Aorta (tissue), 5 donors: ENCODE measurements around the gene C10orf67. TPM values are rescaled to one million over a fixed set of nuclear protein-coding genes. Genes with fewer than 3 reads are reported as not detected.

Experiments used
- ATAC-seq: fragments of 200-7000 bp; cut with Tn5 transposase; one replicate; pipeline ENCODE4 v1.9.1; 2022; ENCODE audit warnings: moderate library complexity; ENCODE audit not compliant: low FRiP score
- DNase-seq, 2 donors: peaks; one replicate each; pipeline ENCODE4 v3.0.0-alpha.2; 2020
- H3K27ac ChIP-seq, 2 donors: one replicate each; pipeline ENCODE4 v1.5.1; 2013; ENCODE audit warnings: low read length in 2 of 2, mild to moderate bottlenecking in 2 of 2, moderate library complexity in 2 of 2, control low read depth in 1 of 2, inconsistent platforms in 1 of 2, low read depth in 1 of 2
- H3K27me3 ChIP-seq, 2 donors: one replicate each; pipeline ENCODE4 v1.6.1; 2013; ENCODE audit warnings: control low read depth in 1 of 2, low read length in 1 of 2, mild to moderate bottlenecking in 1 of 2, moderate library complexity in 1 of 2; ENCODE audit not compliant: insufficient read depth in 2 of 2, control insufficient read depth in 1 of 2
- H3K36me3 ChIP-seq, 2 donors: one replicate each; pipeline ENCODE4 v1.6.1; 2013; ENCODE audit warnings: control low read depth in 1 of 2, low read length in 1 of 2, mild to moderate bottlenecking in 1 of 2; ENCODE audit not compliant: insufficient read depth in 2 of 2, control insufficient read depth in 1 of 2
- H3K4me1 ChIP-seq, 2 donors: one replicate each; pipeline ENCODE4 v1.6.1; 2013; ENCODE audit warnings: low read length in 2 of 2, control low read depth in 1 of 2, mild to moderate bottlenecking in 1 of 2, moderate library complexity in 1 of 2; ENCODE audit not compliant: insufficient read depth in 2 of 2, control insufficient read depth in 1 of 2
- H3K4me3 ChIP-seq, 2 donors: one replicate each; pipeline ENCODE4 v1.5.1; 2013; ENCODE audit warnings: low read length in 2 of 2, control low read depth in 1 of 2, mild to moderate bottlenecking in 1 of 2
- H3K9me3 ChIP-seq: one replicate; pipeline ENCODE4 v1.6.1; 2013; ENCODE audit warnings: mild to moderate bottlenecking, low read length; ENCODE audit not compliant: control insufficient read depth
- WGBS, 2 donors: extraction: QIAGEN DNeasy Blood & Tissue Kit; methylation state at CpG; one replicate each; pipeline ENCODE4 v1.1.7; 2013; 5-methylcytosine and 5-hydroxymethylcytosine counted together
- intact Hi-C, 2 donors: fragments of 100-400 bp; cut with DNase I; formaldehyde crosslinking; loops; one replicate each; pipeline versions ENCODE4 v1.14.2 to v1.15.0; 2022
- polyA plus RNA-seq, 2 donors: library from polyadenylated mRNA; stranded (reverse); fragments of 200-250 nt; gene quantifications; one replicate each; pipeline ENCODE4 v1.2.3, GENCODE V29; 2013
- total RNA-seq, 2 donors: library from RNA; stranded (reverse); fragmentation: NEBNext Ultra II Directional; extraction: Animal tissue kit (Norgen Biotek cat#: 25700); gene quantifications; one replicate each; pipeline ENCODE4 v1.2.1, GENCODE V29; 2021
- donor health status: healthy with polysubstance abuse.
- donor health status: Bipolar disorder and iron deficiency.
- donor health status: DM: no; HTN: no; CAD: no.
- donor health status: DM: no; HTN: no; CAD: no.
- donor health status: DM: yes; HTN: yes; CAD: no.

C10orf67 gene
- total and polyA plus RNA-seq, 4 donors = not detected

DNA sequence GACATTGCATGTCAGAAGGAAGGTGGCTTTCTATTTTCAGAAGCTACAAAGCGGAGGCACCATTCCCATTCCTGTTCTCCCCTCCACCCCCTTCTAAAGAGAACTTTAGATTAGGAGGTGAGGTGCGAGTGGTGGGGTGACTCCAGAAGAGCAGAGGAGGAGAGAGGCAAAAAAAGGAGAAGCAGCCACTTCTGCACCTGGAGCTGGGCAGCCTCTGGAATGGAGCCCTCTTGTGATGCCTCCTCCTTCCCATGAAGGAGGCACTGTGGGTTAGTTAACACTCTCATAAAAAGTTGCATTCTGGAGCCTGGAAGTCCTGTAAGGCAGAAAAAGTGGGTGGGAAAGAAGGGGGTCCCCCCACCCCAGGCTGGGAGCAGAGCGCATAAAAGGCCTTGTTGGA lies 147.7 kb downstream of the C10orf67 start:
- no peak overlapping the region for H3K27ac ChIP-seq
- no peak overlapping the region for H3K4me3 ChIP-seq
- ATAC-seq = no peak
- H3K4me1 ChIP-seq = no peaks in the 10 kb centered on the region
- DNase-seq = no peak
- H3K9me3 ChIP-seq = no peaks in the 10 kb centered on the region
- 5 to 8% methylated on average over 3 of the region's 3 CpGs for WGBS, 2 donors
- intact Hi-C loops = no loop called here
- no peaks in the 10 kb centered on the region for H3K36me3 ChIP-seq
- no peaks in the 10 kb centered on the region for H3K27me3 ChIP-seq

DNA sequence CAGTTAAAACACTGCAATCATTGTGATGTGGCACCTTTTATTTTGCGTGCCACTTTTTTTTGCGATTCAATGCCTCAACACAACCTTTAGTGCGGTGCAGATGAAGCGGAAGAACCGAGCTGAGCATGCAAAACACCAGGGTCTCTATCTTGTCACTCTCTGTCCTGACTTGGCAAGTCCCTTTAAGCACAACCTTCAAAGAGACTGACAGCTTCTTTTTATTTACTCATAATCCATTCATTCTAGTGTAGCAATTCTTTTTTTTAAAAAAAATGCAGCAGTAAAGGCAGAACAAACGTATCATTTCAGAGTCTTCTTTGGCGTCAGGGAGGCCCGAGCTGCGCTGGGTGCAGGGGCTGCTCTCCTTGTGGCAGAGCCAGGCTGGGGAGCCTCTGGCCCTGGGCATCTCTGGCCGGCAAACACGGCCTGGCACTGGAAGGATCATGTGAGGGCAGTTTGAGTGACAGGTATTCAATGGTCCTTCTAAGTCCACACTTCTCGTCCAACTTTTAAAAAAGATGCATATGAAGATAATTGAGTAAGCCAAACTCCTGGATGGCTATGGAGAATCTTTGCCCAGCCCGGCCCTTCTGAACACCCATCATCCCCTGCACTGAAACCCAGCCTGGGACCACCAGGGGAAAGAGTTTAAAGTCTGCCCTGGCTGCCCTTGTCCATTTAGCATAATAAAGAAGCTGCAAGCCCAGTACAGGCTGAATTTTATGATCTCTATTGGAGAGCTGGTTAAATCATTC lies 148.6 kb downstream of the C10orf67 start:
- no peak for DNase-seq
- Histone ChIP-seq H3K36me3 (no peaks in the 10 kb centered on the region), H3K4me1 (no peaks in the 10 kb centered on the region), H3K27ac (no peak overlapping the region), H3K9me3 (no peaks in the 10 kb centered on the region), H3K4me3 (no peak overlapping the region), H3K27me3 (no peaks in the 10 kb centered on the region)
- no peak for ATAC-seq
- intact Hi-C loops = no loop called here
- 4 to 9% methylated on average over 13 of the region's 13 CpGs for WGBS, 2 donors

DNA sequence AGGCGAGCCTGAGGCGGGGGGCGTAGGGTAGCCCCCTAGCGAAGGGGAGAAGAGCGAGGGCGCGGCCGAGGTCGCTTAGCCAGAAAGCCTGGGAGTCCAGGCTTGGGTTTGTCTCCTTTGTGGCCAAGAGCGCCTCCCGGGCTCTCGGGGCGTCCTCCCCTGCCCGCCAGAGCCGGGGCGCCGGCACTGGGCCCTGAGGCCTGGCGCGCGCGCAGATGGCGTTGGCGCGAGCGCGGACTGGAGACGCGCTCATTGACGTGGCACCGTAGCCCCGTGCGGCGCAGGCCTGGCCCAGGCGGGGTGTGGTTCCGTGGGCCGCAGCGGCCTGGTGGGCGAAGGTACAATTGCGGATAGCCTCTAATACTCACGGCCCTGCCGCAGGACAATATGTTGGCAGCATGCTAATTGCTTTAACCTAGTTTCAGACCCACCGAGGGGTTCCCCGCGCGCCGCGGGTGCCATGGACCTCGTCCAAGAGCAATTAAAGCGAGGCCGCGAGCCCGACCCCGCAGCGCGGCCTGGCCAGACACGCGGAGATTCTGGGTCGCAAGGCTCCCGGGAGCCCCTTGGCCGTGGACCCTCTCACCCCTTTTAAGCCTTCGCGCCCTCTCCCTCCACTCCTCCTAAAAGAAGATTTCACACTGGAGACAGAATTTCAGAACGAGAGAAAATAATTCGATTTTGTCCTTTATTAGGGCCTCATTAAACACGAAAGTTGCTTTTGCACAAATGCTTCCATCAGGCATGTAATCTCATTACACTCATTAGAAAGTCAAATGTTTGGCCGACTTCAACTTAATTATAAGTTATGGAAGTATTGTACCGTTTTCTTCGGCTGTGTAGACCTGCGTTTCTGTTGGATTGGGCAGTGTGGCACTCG lies 149.4 kb downstream of the C10orf67 start:
- no peaks in the 10 kb centered on the region for H3K9me3 ChIP-seq
- no peaks in the 10 kb centered on the region for H3K4me1 ChIP-seq
- DNase-seq (no peak), ATAC-seq (no peak)
- H3K27ac ChIP-seq = no peak overlapping the region
- H3K27me3 ChIP-seq = no peaks in the 10 kb centered on the region
- intact Hi-C loops = no loop called here
- H3K36me3 ChIP-seq = no peaks in the 10 kb centered on the region
- H3K4me3 ChIP-seq = no peak overlapping the region
- 3 to 4% methylated on average over 68 to 70 of the region's 70 CpGs for WGBS, 2 donors

DNA sequence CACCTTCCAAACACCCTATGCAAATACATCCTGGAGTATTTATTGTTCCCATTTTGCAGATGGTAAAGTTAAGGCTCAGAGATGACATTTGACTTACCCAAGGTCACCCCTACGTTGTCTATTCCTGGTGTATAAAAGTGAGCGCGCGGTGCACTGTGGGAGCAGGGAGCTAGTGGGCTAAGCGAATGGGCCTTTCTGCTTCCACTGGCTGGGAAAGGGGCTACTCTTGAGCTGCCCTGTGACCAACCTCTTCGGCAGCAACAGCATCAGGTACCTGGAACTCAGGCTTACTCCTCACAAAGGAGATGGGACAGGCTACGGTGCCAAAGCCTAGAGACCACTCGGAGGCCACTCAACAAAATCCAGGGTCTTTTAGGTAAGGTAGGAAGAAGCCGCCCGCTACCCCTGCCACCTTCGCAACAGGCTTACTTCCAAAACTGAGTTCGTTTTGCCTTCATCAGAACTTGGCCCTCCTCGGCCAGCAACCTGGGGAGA lies 150.1 kb downstream of the C10orf67 start:
- H3K27me3 ChIP-seq = no peaks in the 10 kb centered on the region

DNA sequence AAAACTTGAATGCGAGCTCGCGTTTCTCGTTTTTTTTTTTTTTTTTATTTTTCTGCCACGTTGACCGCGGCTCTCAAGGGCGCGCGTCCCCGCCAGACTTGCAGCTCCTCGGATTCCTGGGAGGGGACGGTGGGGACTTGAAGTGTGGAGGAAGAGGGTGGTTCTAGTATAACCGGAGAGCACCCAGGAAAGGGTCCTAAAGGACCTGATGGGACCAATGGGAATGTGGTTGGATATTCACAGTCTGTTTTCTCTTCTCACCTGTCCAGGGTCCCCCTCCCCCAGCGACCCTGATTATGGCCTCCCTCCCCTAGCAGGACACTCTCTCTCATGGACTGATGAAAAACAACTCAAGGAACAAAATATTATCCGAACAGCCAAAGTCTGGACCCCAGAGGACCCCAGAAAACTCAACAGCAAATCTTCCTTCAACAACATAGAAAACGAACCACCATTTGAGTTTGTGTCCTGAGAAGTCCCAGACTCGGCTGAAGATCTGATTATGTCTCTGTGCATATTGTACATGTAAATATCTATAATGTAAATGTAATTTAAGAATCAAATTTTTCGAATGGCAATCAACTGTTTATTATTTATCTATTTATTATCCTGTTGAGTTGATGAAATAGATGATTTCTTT lies 151.0 kb downstream of the C10orf67 start:
- no peaks in the 10 kb centered on the region for H3K4me1 ChIP-seq
- no peaks in the 10 kb centered on the region for H3K27me3 ChIP-seq
- intact Hi-C loops = no loop called here
- H3K9me3 ChIP-seq = no peaks in the 10 kb centered on the region
- no peaks in the 10 kb centered on the region for H3K36me3 ChIP-seq
- H3K4me3 ChIP-seq = no peak overlapping the region
- WGBS, 2 donors = 4 to 5% methylated on average over 19 of the region's 19 CpGs
- DNase-seq (no peak), ATAC-seq (no peak)
- H3K27ac ChIP-seq = no peak overlapping the region

More for the DNA sequence above, 150.1 kb downstream of the C10orf67 start:
- no peak for DNase-seq
- Histone ChIP-seq H3K36me3 (no peaks in the 10 kb centered on the region), H3K27ac (no peak overlapping the region), H3K9me3 (no peaks in the 10 kb centered on the region), H3K4me1 (no peaks in the 10 kb centered on the region), H3K4me3 (no peak overlapping the region)
- 6 to 9% methylated on average over 13 of the region's 13 CpGs for WGBS, 2 donors
- no peak for ATAC-seq
- intact Hi-C loops = no loop called here

DNA sequence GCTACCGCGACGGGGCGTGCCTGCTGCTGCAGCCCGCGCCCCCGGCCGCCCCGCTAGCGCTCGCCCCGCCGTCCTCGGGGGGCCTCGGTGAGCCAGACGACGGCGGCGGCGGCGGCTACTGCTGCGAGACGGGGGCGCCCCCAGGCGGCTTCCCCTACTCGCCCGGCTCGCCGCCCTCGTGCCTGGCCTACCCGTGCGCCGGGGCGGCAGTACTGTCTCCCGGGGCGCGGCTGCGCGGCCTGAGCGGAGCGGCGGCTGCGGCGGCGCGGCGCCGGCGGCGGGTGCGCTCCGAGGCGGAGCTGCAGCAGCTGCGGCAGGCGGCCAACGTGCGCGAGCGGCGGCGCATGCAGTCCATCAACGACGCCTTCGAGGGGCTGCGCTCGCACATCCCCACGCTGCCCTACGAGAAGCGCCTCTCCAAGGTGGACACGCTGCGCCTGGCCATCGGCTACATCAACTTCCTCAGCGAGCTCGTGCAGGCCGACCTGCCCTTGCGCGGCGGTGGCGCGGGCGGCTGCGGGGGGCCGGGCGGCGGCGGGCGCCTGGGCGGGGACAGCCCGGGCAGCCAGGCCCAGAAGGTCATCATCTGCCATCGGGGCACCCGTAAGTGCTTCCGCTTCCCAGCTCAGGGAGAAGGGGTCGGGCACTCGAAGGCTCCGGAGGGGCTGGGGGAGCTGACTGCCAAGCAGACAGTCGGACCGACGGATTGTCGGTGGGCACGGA lies 151.7 kb downstream of the C10orf67 start:
- no peak for ATAC-seq
- no peak overlapping the region for H3K4me3 ChIP-seq
- intact Hi-C loops = no loop called here
- H3K4me1 ChIP-seq = no peaks in the 10 kb centered on the region
- no peak overlapping the region for H3K27ac ChIP-seq
- 1% methylated on average over 47 to 100 of the region's 100 CpGs for WGBS, 2 donors
- no peaks in the 10 kb centered on the region for H3K36me3 ChIP-seq
- H3K9me3 ChIP-seq = no peaks in the 10 kb centered on the region
- DNase-seq = no peak
- H3K27me3 ChIP-seq = no peaks in the 10 kb centered on the region

DNA sequence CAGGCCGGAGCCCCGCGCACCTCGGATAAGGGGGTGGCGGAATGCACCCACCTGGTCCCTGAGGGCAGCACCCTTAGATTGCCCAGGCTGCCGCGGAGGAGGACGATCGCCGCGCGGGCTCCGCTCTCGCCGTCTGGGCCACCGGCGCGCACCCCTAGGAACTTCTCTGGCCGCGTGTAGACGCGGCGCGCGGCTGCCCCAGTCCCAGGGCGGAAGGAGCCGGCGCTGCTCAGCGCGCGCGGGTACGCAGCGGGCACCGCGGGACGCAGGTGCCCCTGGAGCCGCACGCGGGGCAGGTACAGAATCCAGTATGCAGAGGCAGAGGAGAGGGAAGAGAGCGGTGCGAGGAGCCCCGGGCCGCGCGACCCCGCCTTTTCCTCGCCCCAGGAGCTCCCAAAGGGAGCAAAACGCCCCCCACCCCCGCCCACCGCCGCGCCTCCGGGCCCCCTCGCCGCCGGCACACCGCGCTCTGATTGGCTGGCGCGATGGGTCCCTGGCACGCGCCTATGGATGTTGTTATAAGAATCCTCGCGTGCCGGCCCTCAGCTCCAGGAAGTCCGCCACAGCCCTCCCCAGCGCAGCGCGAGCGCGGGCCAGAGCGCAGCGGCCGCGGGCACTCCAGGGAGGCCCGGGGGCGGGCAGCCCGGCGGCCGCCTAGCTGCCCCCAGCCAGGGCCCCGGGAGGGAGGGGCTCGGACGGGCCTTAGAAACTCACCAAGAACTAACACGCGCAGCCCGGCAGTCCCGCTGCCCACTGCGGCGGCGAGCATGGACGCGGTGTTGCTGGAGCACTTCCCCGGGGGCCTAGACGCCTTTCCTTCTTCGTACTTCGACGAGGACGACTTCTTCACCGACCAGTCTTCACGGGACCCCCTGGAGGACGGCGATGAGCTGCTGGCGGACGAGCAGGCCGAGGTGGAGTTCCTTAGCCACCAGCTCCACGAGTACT lies 152.6 kb downstream of the C10orf67 start, which contains the start of gene PTF1A:
Gene PTF1A, plus strand, starts transcription at position 549 of the 948 bp plus-strand sequence. Its CDS starts 219 bp downstream, at position 768.
- no peak for ATAC-seq
- DNase-seq = no peak
- Histone ChIP-seq H3K36me3 (no peaks in the 10 kb centered on the region), H3K27me3 (no peaks in the 10 kb centered on the region), H3K4me1 (no peaks in the 10 kb centered on the region), H3K27ac (no peak within 1 kb of the TSS), H3K9me3 (no peaks in the 10 kb centered on the region), H3K4me3 (no peak within 1 kb of the TSS)
- 1% methylated on average over 65 to 107 of the region's 107 CpGs for WGBS, 2 donors
- intact Hi-C loops = no loop called here
